ENCODE measurements around the gene CBR4.

The CBR4 gene

DNA sequence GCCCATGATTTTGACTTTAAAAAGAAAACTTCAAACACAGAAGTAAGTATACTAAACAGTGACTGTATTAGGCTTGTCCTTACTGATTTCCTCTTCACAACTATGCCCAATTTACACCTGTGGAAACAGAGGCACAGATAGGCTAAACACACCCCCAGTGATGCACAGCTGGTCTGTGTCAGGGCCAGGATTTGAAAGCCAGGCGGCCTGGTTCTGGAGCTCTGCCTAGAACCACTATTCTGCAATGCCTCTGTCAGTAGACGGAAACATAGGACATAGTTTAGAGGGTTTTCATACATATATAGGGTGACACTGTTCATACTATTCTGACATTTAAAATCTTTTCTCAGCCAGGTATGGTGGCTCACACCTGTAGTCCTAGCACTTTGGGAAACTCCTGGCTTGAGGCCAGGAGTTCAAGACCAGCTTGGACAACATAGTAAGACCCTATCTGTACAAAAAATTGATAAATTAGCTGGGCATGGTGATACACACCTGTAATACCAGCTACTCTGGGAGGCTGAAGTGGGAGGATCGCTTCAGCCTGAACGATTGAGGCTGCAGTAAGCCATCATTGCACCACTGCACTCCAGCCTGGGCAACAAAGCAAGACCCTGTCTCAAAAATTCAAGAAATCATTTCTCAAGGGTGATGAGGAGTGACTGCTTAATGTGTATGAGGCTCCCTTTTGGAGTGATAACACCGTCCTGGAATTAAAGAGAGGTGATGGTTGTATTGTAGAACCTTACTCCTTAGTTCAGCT is 23.0 kb upstream of the CBR4 start:
- DNase-seq, result no peak

DNA sequence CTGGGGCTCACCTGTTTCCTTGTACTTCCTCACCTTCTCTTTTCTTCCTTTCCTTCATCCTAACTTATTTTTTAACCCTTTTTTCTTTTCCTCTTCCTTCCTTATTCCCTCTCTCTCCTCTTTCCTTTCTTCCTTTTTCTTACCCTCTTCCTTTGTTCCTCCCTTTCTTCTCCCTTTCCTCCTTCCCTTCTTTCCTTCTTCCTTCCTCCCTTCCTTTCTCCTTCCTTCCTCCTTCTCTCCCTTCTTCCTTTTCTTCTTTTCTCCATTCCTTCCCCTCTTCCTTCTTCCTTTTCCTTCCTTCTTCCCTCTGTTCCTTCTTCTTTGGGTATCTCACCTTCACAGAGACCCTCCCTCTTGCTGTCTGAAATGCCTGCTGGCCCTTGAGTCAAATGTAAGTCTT is 22.1 kb upstream of the CBR4 start:
- no peak for DNase-seq

DNA sequence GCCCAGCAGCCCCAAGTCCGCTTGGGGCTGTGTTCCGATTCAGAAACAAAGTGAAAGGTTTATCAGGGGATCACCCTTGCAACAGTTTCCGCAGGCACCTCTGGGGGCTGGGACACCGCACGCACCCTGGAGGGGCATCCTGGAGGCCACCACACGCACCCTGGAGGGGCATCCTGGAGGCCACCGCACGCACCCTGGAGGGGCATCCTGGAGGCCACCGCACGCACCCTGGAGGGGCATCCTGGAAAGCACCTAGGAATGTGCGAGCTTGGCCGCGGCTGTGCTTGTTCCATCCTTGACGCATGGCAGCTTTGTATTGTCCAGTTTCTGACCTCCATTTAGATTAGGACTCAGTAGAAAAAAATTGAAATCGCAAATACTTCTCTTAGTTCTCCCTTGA is 21.3 kb upstream of the CBR4 start:
- no peak for DNase-seq

DNA sequence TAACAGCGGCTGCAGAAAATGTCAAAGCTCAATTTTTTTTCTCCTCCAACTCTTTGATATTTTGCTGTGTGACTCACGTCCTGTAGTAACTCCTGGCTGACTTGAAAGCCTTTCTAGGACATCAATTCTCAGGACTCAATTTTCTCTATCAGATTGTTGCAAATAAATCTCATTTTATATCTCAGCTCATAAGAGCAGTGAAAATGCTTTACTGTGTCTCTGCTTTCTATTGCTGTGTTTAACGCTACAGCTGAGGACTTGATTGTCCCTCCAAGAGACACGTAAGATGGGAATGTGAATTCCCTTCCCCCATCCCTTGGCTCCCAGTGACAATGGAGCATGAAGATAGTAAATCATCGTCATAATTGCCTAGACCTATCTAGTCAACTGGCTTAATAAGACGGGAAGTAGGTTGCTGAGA is 20.5 kb upstream of the CBR4 start:
- DNase-seq, result no peak

- DNase-seq, result no peak
Measured at GRCh38 chr4:169029947-169030346, 19.9 kb upstream of the CBR4 start.

- DNase-seq, result no peak
Measured at GRCh38 chr4:169027663-169028062, 17.6 kb upstream of the CBR4 start.

DNA sequence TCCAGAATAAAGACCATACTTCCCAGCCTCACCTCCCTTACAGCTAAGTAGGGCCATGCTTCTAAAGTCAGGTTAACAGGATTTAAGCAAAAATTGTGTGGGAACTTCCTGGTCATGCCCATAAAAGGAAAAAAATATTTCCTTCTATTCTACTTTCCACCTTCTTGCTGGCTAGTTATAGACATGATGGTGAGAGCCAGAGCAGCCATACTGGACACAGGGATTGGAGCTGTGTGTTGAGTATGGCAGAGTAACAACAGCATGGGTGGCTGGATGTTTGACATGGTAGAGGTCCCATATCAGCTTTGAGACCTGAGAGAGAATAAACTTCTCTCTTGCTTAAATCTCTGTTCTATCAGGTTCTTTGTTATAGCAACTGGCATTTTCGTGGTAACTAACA is 15.1 kb upstream of the CBR4 start:
- DNase-seq, result no peak

DNA sequence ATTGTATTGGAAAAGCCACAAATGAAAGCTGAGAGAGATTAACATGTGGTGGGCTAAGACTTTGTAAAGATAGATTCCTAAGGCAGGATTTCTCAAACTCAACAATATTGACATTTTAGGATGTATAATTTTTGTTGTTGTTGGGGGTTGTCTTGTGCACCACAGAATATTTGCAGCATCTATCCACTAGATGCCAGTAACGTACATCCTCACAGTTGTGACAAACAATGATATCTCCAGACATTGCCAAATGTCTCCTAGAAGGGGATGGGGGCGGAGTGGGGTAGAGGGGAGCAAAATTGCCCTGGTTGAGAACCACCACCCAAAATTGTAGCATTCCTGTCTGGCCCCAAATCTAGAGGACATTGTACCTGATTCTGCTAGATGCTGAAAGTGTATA is 14.7 kb upstream of the CBR4 start:
- DNase-seq, result peak; percentile 15

- DNase-seq, result no peak
Measured at GRCh38 chr4:169018406-169018805, 8.4 kb upstream of the CBR4 start.

DNA sequence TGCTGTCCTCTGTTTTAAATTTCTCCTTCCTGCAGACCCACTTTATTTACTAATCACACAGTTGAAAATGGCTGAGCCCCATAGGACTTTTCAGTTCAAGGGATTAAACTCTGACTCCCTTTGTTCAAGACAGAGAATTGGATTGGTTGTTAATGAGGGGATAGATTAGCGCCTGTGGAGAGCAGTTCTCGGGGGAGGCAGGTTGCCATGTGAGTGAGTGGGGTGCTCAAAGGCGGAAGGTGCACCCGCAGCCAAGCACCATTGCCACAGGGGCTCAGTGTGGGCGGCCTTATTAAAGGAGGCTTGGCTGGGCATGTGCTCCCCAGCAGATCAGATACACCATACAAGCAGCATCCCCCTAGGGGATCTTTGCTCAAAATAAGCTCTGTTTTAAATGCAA is 7.9 kb upstream of the CBR4 start:
- DNase-seq, result no peak

GRCh38 chr4:169015186-169015623 is 5.2 kb upstream of the CBR4 start:
- no peak for DNase-seq

DNA sequence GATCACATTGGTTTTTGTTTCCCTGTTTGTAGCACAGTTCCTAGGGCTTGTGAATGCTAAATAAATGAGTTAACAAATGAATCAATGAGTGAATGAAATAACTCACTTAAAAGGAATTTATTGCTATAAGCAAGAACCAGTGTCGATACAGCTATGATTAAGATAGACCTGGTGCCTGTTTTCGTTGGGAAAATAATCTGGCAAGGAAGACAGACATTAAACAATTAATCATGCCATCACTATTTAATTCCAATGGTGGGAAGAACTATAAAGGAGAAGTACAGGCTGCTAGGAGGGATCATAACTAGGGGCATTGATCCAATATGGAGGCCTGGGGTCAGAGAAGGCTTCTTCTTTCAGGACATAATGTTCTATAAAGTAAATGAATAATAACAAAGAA is 4.5 kb upstream of the CBR4 start:
- no peak for DNase-seq

- no peak for DNase-seq
Measured at GRCh38 chr4:169013396-169013795, 3.3 kb upstream of the CBR4 start.

DNA sequence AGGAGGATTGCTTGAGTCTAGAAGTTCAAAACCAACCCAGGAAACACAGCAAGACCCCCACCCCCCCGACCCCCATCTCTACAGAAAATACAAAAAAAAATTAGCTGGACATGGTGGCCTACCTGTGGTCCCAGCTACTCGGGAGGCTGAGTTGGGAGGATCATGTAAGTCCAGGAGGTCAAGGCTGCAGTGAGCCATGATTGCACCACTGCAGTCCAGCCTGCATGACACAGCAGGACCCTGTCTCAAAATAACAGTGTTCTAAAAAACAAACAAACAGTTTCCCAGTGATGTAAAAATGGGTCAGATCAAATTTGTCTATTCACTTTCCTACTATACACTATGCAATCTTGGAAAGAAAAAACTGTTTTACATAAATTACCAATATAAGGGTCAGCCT is 2.0 kb upstream of the CBR4 start:
- DNase-seq, result no peak

DNA sequence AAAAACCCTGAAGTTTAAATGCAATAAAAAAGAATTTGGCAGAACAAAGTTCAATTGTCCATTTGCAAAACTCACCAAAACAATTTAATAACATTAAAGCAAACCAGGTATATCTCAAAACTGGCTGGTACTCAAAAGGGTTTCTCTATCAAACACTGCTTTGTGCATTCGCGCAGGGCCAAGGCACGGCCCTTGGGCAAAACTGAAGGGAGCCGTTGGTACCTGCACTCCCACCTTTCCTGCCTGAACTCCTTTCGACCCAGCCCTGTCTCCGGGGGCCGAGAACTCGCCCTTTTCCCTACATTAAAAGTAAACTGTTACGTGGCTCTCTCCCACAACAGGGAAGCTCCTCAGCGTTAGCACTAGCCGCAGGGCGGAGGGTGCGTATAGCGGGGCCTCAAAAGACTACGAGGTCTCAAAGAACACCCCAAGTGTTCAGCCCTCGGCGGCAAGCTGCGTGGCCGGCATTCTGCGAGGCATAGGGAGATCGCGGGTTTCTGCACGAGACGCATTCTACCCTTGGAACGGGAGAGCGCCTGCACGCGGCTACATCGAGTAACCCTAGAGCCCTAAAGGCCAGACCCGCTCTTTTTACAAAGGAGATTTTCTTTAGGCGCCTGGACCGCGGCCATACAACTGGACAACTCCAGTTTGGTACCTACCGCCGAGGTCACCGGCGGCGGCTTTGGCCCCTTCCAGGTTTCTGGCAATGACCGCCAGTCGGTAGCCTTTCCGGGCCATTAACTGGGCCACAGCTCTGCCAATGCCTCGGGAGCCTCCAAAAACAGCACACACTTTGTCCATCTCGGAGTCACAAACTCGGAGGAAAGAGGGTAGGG is 550 bp downstream of the CBR4 start:
- DNase-seq, result peak; percentile 62

DNA sequence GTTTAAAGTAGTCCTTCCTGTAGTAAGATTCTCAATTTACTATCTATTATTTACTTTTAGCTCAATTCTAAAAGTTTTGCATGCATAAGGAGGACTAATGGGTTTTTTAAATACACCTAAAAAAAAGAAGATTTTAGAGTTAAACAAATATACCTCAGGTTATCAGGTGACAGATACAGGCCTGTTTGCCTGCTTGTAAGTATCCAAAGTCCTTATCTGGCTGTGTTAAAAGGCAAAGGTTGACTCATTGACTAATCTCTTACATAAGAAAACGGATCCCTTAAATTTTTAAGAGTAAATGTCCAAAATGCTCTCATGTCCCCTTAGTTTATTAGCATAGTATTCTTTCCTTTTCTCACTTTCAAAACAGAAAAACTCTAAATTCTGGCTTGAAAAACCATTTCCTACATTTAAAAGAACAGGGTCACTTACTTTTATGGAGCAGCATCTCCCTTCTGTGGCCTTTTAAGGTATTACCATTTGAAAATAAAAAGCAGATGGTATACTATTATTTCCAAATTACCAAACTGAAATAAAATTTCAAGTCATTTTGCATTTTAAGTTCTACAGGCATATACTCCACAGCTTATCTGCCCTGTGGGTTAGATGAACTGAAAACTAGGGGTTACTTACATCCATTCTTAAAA is 4.5 kb downstream of the CBR4 start:
- no peak for DNase-seq

- DNase-seq, result no peak
Measured at GRCh38 chr4:169000315-169000714, 9.7 kb downstream of the CBR4 start.

DNA sequence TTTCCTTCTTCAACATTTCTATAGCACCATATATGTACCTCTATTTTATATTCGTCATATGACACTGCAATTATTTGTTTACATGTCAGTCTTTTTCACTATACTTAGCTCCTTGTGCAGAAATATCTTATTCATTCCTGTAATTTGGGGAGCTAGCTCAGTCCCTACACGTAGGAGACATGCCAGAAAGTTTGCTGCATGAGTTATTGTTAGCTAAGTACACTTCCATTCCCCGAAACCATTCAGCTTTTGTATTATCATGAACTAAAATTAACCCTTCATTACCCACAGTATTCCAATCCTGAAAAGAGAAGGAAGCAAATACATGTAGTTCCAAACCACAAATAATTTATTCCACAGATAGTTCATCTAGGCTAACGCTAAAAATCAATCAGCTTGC is 10.2 kb downstream of the CBR4 start:
- no peak for DNase-seq

GRCh38 chr4:168998596-168998995 is 11.5 kb downstream of the CBR4 start:
- no peak for DNase-seq

GRCh38 chr4:168995537-168996295 is 14.3 kb downstream of the CBR4 start:
- peak; percentile 31 for DNase-seq

- no peak for DNase-seq
Measured at GRCh38 chr4:168994958-168995357, 15.1 kb downstream of the CBR4 start.

DNA sequence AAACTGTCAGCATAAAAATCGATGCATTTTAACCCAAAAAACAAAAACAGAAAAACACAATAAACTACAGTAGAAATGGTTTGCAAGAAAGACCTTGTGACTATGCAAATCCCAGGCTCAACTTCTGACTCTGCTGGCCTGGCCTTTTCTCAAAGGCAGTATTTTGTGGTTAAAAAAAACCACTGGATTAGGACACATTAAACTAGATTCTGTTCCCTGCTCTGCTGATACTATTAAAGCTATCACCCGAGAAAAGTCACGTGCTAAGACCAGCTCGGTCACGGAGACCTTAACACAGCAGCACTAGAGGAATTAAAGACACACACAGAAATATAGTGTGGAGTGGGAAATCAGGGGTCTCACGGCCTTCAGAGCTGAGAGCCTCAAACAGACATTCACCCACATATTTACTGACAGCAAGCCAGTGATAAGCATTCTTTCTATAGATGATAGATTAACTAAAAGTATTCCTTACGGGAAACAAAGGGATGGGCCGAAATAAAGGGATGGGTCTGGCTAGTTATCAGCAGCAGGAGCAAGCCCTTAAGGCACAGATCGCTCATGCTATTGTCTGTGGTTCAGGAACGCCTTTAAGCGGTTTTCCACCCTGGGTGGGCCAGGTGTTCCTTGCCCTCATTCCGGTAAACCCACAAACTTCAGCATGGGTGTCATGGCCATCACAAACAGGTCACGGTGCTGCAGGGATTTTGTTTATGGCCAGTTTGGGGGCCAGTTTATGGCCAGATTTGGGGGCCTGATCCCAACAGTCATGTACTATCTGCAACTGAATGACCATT is 16.1 kb downstream of the CBR4 start:
- no peak for DNase-seq
